Islet of Langerhans (tissue), 1 donor: ENCODE results near the gene RALGPS1.

ENCODE experiments used
- FAIRE-seq: peaks from one replicate; lab custom pipeline; 2011; peaks lifted over from hg19 to GRCh38; lab: Jason Lieb, UNC

RALGPS1 gene

DNA sequence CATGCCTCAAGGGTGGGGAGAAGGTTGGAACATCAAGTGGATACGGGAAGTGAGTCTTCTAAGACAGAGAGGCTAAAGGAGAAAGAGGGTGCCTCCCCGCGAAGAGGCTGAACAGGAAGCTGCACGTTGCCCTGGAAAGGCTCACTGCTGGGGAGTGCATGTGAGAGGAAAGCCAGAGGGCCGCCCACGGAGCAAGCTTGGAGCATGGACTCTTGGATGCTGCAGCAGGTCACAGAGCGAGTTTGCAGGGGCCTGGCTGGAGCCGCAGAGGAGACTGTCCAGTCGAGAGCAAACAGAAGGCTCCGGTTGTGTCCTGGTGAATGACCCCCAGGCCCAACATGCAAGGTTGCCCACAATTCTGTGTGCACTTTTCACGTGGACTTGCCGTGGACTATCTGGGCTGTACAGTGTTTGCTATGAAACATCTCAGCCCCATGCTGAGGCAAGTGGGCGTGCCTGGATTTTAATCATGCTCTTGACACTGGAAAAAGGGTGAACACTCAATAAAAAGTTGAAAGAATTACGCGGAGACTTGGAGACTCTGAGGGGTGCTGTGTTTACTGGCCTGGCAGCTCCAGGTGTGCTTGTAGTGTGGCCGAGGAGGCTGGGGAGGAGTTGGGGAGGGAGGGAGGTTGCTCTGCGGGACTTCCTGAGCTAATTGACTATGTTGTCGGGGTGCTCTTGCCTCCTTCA, 295.5 kb downstream of the RALGPS1 start:
- no peak for FAIRE-seq

DNA sequence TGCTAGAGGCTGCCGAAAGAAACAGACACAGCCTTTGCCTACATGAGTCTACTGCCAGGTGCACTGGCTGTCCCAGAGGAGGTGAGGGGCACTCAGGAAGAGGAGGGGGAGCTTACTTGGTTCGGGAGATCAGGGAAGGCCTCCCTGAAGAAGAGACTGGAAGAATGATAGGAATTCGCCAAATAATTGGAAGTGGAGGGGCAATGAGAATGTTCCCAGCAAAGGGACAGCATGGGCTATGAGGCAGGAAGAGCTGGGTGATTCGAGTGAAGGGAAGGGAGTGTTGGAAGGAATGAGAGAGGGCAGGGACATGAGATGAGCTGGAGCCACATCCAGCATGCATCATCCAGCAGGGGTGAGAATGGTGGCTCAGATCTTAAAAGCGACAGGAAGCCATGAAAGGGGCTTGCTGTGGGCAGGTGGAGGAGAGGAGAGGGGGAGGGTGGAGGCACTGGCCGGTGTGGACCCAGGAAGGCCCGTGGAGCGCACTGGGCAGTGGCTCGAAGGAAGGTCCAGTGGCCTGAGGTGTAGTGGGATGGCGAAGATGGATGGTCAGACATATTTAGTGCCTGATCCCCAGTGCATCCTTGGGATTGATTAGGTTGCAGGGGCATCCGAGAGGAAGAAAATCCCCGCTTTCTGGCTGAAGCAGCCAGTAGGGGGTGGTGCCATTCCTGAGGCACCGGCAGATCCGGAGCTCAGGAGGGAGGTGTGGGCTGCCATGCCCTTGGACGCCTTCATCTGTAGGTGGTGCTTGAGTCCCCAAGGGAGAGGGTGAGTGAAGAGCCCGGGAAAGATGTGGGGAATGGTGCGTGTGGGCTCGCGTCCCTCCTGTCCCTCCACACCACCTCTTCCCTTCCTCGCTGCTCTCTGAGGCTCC, 296.5 kb downstream of the RALGPS1 start:
- FAIRE-seq, result no peak

GRCh38 chr9:127211983-127212382, 297.4 kb downstream of the RALGPS1 start:
- FAIRE-seq, result no peak

- FAIRE-seq, result no peak
Measured at GRCh38 chr9:127212453-127212852, 297.9 kb downstream of the RALGPS1 start.

DNA sequence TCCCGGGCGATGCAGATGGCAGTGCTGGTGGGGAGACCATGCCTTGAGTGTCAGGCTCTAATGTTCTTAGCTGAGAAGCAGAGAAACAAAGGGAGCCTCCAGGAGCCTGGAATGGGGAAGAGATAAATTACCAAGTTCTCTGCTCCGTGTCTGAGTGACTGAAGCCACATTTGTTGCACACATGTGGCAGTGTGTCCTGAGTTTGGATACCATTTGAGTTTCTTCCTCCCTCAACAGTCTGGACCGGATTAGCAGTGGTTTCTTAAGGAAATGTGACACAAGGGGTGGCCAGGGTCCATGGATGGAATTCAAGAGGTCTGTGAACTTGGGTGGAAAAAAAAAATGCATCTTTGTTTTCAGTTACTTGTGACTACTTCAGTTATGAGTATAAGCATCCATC, 299.3 kb downstream of the RALGPS1 start:
- no peak for FAIRE-seq

DNA sequence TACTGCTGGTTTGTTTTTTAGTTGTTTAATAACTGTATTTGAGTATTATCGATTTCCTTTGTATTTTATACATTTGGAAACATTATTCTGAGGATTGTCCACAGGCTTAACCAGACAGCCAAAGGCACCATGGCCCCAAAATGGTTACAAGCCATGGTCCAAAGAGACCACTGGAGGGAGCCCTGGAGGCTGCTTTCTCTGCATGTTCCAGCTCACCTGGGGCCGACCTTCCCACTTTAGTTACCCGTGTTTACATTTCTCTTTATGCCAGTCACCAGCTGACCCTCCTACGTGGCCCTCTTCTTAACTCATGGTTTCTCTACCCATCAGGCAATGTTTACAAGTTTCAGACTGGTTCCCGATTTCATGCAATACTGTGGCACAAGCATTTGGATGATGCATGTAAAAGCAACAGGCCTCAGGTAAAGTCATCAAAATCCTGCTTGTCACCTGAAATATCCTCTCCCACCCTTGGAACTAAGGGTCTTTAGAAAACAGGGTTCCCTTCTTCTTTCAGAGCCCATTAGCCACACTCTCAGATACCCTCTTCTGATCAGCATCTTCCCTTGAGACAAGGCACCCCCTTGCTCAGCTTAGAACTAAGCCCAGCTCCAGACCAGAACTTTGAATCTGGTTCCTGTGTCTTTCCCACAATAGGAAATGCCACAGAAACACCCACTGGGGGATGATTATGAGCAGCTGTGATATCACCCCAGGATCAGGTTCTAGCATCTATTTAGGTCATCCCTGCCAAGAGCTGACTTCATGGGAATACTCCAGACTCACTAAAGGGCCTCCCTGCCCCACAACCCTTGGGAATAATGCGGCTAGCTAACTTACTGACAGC, 300.1 kb downstream of the RALGPS1 start:
- no peak for FAIRE-seq

- no peak for FAIRE-seq
Measured at GRCh38 chr9:127215268-127216209, 301.0 kb downstream of the RALGPS1 start.

DNA sequence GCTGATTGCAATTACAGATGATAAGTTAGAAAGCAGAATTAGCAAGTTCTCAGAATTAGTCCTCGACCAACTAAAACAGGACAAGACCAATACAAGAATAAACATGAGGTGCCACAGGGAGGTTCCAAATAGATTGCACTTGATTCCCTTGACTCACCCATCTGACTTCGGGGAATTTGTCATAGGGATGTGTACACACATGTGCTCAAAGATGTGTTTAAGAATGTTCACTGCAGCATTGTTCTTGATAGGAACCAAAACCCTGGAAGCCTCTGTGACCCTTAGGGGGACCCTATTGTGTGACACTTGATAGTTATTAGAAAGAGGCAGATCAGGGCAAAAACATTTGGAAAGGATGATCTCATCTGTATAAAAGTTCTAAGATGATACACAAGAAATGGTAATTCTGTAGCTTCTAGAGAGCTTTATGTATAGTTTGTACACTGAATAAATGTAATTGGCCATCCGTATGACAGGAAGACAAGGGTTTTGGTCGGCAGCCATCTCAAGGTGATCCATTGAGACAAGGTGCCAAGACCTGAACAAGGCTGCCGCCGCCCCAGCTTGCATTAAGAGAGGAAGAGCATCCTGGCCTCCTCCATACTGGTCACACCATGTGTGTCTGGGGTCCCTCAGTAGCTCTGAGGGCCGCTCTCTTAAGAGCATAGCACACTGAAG, 301.8 kb downstream of the RALGPS1 start:
- FAIRE-seq, result no peak

DNA sequence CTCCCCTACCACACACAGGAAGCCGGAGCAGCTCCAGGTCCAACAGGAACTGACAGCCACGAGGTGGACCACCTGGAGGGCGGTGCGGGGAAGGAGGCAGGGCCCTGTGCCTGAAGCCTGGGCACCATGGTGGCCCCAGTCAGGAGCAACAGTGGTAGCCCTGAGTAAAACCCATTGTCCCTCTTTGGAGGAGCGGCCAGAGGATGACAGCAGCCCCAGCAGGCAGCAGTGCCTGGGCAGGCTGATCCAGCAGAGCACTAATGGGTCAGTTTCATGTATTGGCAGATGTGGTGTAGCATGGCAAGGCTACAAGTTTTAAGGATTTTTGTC, 302.3 kb downstream of the RALGPS1 start:
- no peak for FAIRE-seq

GRCh38 chr9:127218818-127219217, 304.2 kb downstream of the RALGPS1 start:
- no peak for FAIRE-seq

GRCh38 chr9:127219520-127219919, 304.9 kb downstream of the RALGPS1 start:
- FAIRE-seq, result no peak

DNA sequence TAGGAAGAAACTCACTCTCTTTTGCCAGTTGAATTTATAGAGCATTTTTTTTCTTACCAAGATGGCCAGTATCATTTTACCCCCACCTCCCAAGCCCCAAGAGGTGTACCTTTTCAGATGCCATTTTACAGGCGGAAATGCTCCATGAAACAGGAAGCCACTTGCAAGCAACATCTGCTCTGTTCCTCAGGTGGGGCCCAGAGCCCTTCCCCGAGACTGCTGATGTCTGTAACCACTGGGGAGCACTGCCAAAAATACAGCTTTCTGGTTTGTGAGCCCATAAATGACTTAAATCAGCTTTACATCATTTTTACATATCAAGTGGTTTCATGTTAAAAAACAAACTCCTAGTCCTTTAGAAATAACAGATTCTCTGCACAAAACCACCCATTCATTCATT, 307.1 kb downstream of the RALGPS1 start:
- no peak for FAIRE-seq

- FAIRE-seq, result no peak
Measured at GRCh38 chr9:127222388-127223095, 308.0 kb downstream of the RALGPS1 start.

- no peak for FAIRE-seq
Measured at GRCh38 chr9:127223266-127223665, 308.7 kb downstream of the RALGPS1 start.

GRCh38 chr9:127223810-127224177, 309.2 kb downstream of the RALGPS1 start:
- no peak for FAIRE-seq

GRCh38 chr9:127224178-127224882, 309.7 kb downstream of the RALGPS1 start:
- no peak for FAIRE-seq

- no peak for FAIRE-seq
Measured at GRCh38 chr9:127224883-127225739, 310.5 kb downstream of the RALGPS1 start.

GRCh38 chr9:127225801-127226625, 311.4 kb downstream of the RALGPS1 start:
- FAIRE-seq, result no peak
